ENCODE results near the gene JMJD6. TPM values are rescaled to one million over a fixed set of nuclear protein-coding genes. Genes with fewer than 3 reads are reported as not detected.
A peak's percentile ranks its signal among the peaks of the same experiment; 100 is the strongest.
"Not testable (repeated sequence)": the region's sequence is repeated elsewhere in the genome, so short reads cannot be mapped to it uniquely, and the experiment has no call there.

The JMJD6 gene
- total RNA-seq, 2 donors from 2014 or later, result 32.4 to 36.1 TPM

GRCh38 chr17:76702941-76703637 is 23.3 kb downstream of the JMJD6 start:
- ATAC-seq (ENCODE audit: insufficient number of reproducible peaks, low FRiP score, low read depth) (no peak), DNase-seq (ENCODE audit: low spot score) (no peak)
- Histone ChIP-seq H3K27ac (peak overlapping the region in 1 of 2 donors; percentile 3), H3K4me1 (ENCODE audit: control insufficient read depth in 1 of 2, low read depth in 2 of 2) (peaks cover 33 to 71% of the 10 kb centered on the region in 2 donors), H3K9me3 (no peaks in the 10 kb centered on the region), H3K4me3 (no peak overlapping the region), H3K36me3 (no peaks in the 10 kb centered on the region), H3K27me3 (replicated peaks; ENCODE audit: insufficient read depth) (no peaks in the 10 kb centered on the region)
- TF ChIP-seq CTCF (IDR thresholded peaks at IDR 0.05), result no peak

GRCh38 chr17:76702076-76702475 is 24.3 kb downstream of the JMJD6 start:
- no peak for TF ChIP-seq CTCF (IDR thresholded peaks at IDR 0.05)
- Histone ChIP-seq H3K9me3 (no peaks in the 10 kb centered on the region), H3K27ac (peak overlapping the region; percentile 94 to 98), H3K4me1 (ENCODE audit: control insufficient read depth in 1 of 2, low read depth in 2 of 2) (peaks cover 36 to 71% of the 10 kb centered on the region in 2 donors), H3K4me3 (no peak overlapping the region), H3K27me3 (replicated peaks; ENCODE audit: insufficient read depth) (no peaks in the 10 kb centered on the region), H3K36me3 (no peaks in the 10 kb centered on the region)
- ATAC-seq (ENCODE audit: insufficient number of reproducible peaks, low FRiP score, low read depth) (no peak), DNase-seq (ENCODE audit: low spot score) (no peak)

- TF ChIP-seq CTCF (IDR thresholded peaks at IDR 0.05), result no peak
- ATAC-seq (ENCODE audit: insufficient number of reproducible peaks, low FRiP score, low read depth), result no peak
- no peaks in the 10 kb centered on the region for H3K36me3 ChIP-seq
- H3K27ac ChIP-seq, result peak overlapping the region; percentile 94 to 98
- peak overlapping the region; percentile 69 for H3K4me3 ChIP-seq
- H3K27me3 ChIP-seq (replicated peaks; ENCODE audit: insufficient read depth), result no peaks in the 10 kb centered on the region
- DNase-seq (ENCODE audit: low spot score), result no peak
- no peaks in the 10 kb centered on the region for H3K9me3 ChIP-seq
- H3K4me1 ChIP-seq (ENCODE audit: control insufficient read depth in 1 of 2, low read depth in 2 of 2), result peaks cover 41 to 71% of the 10 kb centered on the region in 2 donors
These were observed 24.9 kb downstream of the JMJD6 start for GRCh38 chr17:76701471-76701967.

- peak; percentile 55 for DNase-seq (ENCODE audit: low spot score)
- H3K27me3 ChIP-seq (replicated peaks; ENCODE audit: insufficient read depth), result no peaks in the 10 kb centered on the region
- H3K4me3 ChIP-seq, result peak overlapping the region; percentile 69
- no peaks in the 10 kb centered on the region for H3K9me3 ChIP-seq
- no peak for TF ChIP-seq CTCF (IDR thresholded peaks at IDR 0.05)
- peaks cover 42 to 75% of the 10 kb centered on the region in 2 donors for H3K4me1 ChIP-seq (ENCODE audit: control insufficient read depth in 1 of 2, low read depth in 2 of 2)
- H3K27ac ChIP-seq, result peak overlapping the region; percentile 94 to 98
- no peaks in the 10 kb centered on the region for H3K36me3 ChIP-seq
- peak; percentile 80 for ATAC-seq (ENCODE audit: insufficient number of reproducible peaks, low FRiP score, low read depth)
These were observed 25.6 kb downstream of the JMJD6 start for GRCh38 chr17:76700617-76701470.

GRCh38 chr17:76700270-76700616 is 26.2 kb downstream of the JMJD6 start:
- H3K27ac ChIP-seq, result peak overlapping the region; percentile 94 to 98
- no peaks in the 10 kb centered on the region for H3K27me3 ChIP-seq (replicated peaks; ENCODE audit: insufficient read depth)
- H3K4me3 ChIP-seq, result peak overlapping the region; percentile 69
- no peak for DNase-seq (ENCODE audit: low spot score)
- no peaks in the 10 kb centered on the region for H3K36me3 ChIP-seq
- H3K4me1 ChIP-seq (ENCODE audit: control insufficient read depth in 1 of 2, low read depth in 2 of 2), result peaks cover 42 to 81% of the 10 kb centered on the region in 2 donors
- no peak for TF ChIP-seq CTCF (IDR thresholded peaks at IDR 0.05)
- H3K9me3 ChIP-seq, result no peaks in the 10 kb centered on the region
- ATAC-seq (ENCODE audit: insufficient number of reproducible peaks, low FRiP score, low read depth), result no peak

- not testable (repeated sequence) for DNase-seq (ENCODE audit: low spot score); H3K36me3 ChIP-seq; H3K27me3 ChIP-seq (replicated peaks; ENCODE audit: insufficient read depth); ATAC-seq (ENCODE audit: insufficient number of reproducible peaks, low FRiP score, low read depth); H3K4me3 ChIP-seq; H3K9me3 ChIP-seq
- peaks cover 46 to 93% of the 10 kb centered on the region in 2 donors for H3K4me1 ChIP-seq (ENCODE audit: control insufficient read depth in 1 of 2, low read depth in 2 of 2)
- H3K27ac ChIP-seq, result peak overlapping the region; percentile 94 to 98
These were observed 27.9 kb downstream of the JMJD6 start for GRCh38 chr17:76698466-76698977.

All from thoracic aorta (tissue), 2 donors.